Esophagus muscularis mucosa (tissue), 4 donors: ENCODE data around the gene SLC30A2. TPM values are rescaled to one million over a fixed set of nuclear protein-coding genes. Genes with fewer than 3 reads are reported as not detected.

Experiments used
- DNase-seq: peaks from one replicate; pipeline ENCODE4 v3.0.0-alpha.2; 2017; ENCODE audit errors: extremely low spot score
- H3K27ac ChIP-seq, 4 donors: fragments of 200-600 bp; sonication (generic); replicated peaks in 1 of 4; 1 replicate in 3 of 4; 2 replicates in 1 of 4; pipeline ENCODE4 v1.5.1; 2016 to 2019; ENCODE audit warnings: mild to moderate bottlenecking in 1 of 4
- H3K27me3 ChIP-seq, 4 donors: fragments of 200-600 bp; sonication (generic); one replicate each; pipeline versions ENCODE4 v1.5.1 to v1.6.0; 2016 to 2019
- H3K36me3 ChIP-seq, 4 donors: fragments of 200-600 bp; sonication (generic); one replicate each; pipeline ENCODE4 v1.5.1; 2016 to 2019
- H3K4me1 ChIP-seq, 4 donors: fragments of 200-600 bp; sonication (generic); one replicate each; pipeline ENCODE4 v1.5.1; 2016 to 2019
- H3K4me3 ChIP-seq, 4 donors: fragments of 200-600 bp; sonication (generic); 1 replicate in 2 of 4; 2 replicates in 2 of 4; pipeline ENCODE4 v1.5.1; 2016 to 2019; ENCODE audit warnings: mild to moderate bottlenecking in 4 of 4, moderate library complexity in 1 of 4
- H3K9me3 ChIP-seq, 4 donors: fragments of 200-600 bp; sonication (generic); 1 replicate in 3 of 4; 2 replicates in 1 of 4; pipeline ENCODE4 v1.5.1; 2016 to 2019
- CTCF ChIP-seq, 3 experiments: fragments of 200-600 bp in 2 of 3; fragments of 450-650 bp in 1 of 3; sonication (generic) in 2 of 3; IDR thresholded peaks; one replicate each; pipeline ENCODE4 v1.5.1; 2017 to 2019; ENCODE audit warnings: antibody characterized with exemption in 3 of 3, mild to moderate bottlenecking in 2 of 3, moderate library complexity in 1 of 3
- EP300 ChIP-seq: sonication (generic); formaldehyde crosslinking; IDR thresholded peaks from one replicate; pipeline ENCODE4 v1.6.1; 2017; ENCODE audit warnings: antibody characterized with exemption
- POLR2A ChIP-seq: fragments of 450-650 bp; IDR thresholded peaks from one replicate; pipeline ENCODE4 v1.6.1; 2017; ENCODE audit warnings: antibody characterized with exemption, moderate library complexity, mild to moderate bottlenecking, low read depth
- POLR2AphosphoS5 ChIP-seq, 2 donors: sonication (generic); formaldehyde crosslinking; IDR thresholded peaks; one replicate each; pipeline ENCODE4 v1.6.1; 2017; ENCODE audit warnings: antibody characterized with exemption in 2 of 2
- WGBS: methylation state at CpG from one replicate; pipeline ENCODE4 v1.1.5; 2018; 5-methylcytosine and 5-hydroxymethylcytosine counted together
- intact Hi-C: fragments of 100-400 bp; cut with DNase I; formaldehyde crosslinking; loops from one replicate; pipeline ENCODE4 v1.15.1; 2023
- total RNA-seq, 4 donors: library from RNA; depleted of rRNA; stranded (reverse); fragments of >200 nt; gene quantifications; one replicate each; pipeline versions ENCODE4 v1.1.0 to v1.2.1, GENCODE V29; 2016

The SLC30A2 gene
- total RNA-seq, 4 donors from 2014 or later: 0.17 TPM; not detected in 3

DNA sequence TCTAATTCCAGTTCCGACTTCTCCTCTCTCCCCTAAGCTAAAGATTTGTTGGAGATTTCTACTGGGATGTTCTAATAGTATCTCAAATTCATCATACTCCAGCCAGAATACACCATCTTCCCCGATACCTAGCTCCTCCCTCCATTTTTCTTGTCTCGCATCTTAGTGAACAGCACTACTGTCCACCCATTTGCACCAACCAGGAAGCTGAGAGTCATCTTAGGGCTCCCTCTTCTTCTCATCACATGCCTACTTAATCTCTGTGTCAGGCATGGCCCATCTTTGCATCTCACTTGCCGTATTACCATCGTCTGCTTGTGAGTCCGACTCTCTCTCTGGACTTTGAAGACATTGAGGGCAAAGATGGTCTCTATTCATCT is 25.0 kb upstream of the SLC30A2 start:
- intact Hi-C loops: no loop called here

GRCh38 chr1:26070296-26070962 is 24.5 kb upstream of the SLC30A2 start:
- Histone ChIP-seq H3K36me3 (peaks cover 0 to 13% (median 0%) of the 10 kb centered on the region in 4 donors), H3K27ac (no peak overlapping the region), H3K4me3 (no peak overlapping the region), H3K4me1 (no peaks in the 10 kb centered on the region), H3K27me3 (peaks cover 0 to 63% (median 0%) of the 10 kb centered on the region in 4 donors), H3K9me3 (no peaks in the 10 kb centered on the region)
- 91% methylated on average over 4 of the region's 4 CpGs for WGBS
- DNase-seq: no peak
- intact Hi-C loops: no loop called here
- TF ChIP-seq CTCF (IDR thresholded peaks at IDR 0.05) (no peak), POLR2A (no peak), POLR2AphosphoS5 (IDR thresholded peaks at IDR 0.05) (no peak), EP300 (no peak)

More for the DNA sequence above, 25.0 kb upstream of the SLC30A2 start:
- Histone ChIP-seq H3K27ac (no peak overlapping the region), H3K36me3 (peaks cover 0 to 7% (median 0%) of the 10 kb centered on the region in 4 donors), H3K27me3 (peaks cover 0 to 66% (median 0%) of the 10 kb centered on the region in 4 donors), H3K9me3 (no peaks in the 10 kb centered on the region), H3K4me1 (no peaks in the 10 kb centered on the region), H3K4me3 (no peak overlapping the region)
- no peak for TF ChIP-seq POLR2AphosphoS5 (IDR thresholded peaks at IDR 0.05)
- no peak for TF ChIP-seq EP300
- TF ChIP-seq CTCF (IDR thresholded peaks at IDR 0.05): no peak
- no peak for TF ChIP-seq POLR2A
- DNase-seq: no peak
- 95% methylated on average over 6 of the region's 6 CpGs for WGBS

DNA sequence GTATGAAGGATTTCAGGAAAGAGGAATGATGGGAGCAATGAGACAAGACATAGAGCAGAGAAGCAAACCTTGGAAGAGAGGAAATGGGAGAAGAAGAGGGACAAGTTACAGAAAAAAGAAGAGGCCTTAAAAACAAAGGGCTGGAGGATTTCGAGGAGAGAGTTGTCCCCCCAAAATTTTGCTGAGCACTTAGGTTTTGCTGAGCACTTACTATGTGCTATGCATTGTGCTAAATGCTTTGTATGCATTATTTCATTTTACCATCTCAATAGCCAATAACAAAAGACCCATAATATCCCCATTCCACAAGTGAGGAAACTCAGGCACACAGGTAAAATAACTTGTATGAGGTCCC is 24.0 kb upstream of the SLC30A2 start:
- Histone ChIP-seq H3K27me3 (peaks cover 0 to 58% (median 0%) of the 10 kb centered on the region in 4 donors), H3K27ac (no peak overlapping the region), H3K9me3 (no peaks in the 10 kb centered on the region), H3K4me3 (no peak overlapping the region), H3K4me1 (no peaks in the 10 kb centered on the region), H3K36me3 (peaks cover 0 to 18% (median 0%) of the 10 kb centered on the region in 4 donors)
- DNase-seq: no peak
- TF ChIP-seq CTCF (IDR thresholded peaks at IDR 0.05): no peak
- no peak for TF ChIP-seq EP300
- no peak for TF ChIP-seq POLR2A
- intact Hi-C loops: no loop called here
- WGBS: 86% methylated on average over 1 of the region's 1 CpG

DNA sequence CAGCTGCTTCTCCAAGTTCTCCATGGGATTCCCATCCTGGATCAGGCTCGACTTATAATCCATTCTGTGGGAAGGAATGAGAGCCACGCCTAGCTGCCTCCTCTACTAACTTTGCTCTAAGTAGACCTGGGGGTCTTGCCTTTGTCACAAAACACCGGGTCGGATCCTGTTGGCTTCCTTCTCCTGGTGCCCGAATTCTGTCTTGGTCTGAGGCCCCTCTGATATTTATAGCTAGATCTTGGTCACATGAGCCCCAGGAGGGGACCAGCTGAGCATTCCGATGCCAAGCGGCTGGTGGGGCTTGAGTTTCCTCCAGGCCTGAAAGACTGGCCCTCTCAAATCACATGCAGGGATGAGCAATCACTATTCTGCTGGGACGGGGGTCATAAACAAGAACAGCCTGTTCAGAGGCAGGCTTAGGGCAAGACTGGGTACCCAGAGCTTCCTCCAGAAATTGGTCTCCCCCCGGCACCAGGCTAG is 21.6 kb upstream of the SLC30A2 start, which contains the start of gene TRIM63:
TRIM63 (minus strand) TSS at position 199 of the 480 bp plus-strand sequence; CDS start at position 63, 136 bp downstream.
- intact Hi-C loops: no loop called here
- WGBS: 69% methylated on average over 9 of the region's 9 CpGs
- Histone ChIP-seq H3K27ac (no peak within 1 kb of the TSS), H3K4me3 (no peak within 1 kb of the TSS), H3K27me3 (peaks cover 0 to 43% (median 0%) of the 10 kb centered on the region in 4 donors), H3K36me3 (peaks cover 0 to 42% (median 0%) of the 10 kb centered on the region in 4 donors), H3K9me3 (no peaks in the 10 kb centered on the region), H3K4me1 (no peaks in the 10 kb centered on the region)
- no peak for DNase-seq
- TF ChIP-seq POLR2AphosphoS5 (IDR thresholded peaks at IDR 0.05): no peak
- TF ChIP-seq POLR2A: peak; percentile 59

DNA sequence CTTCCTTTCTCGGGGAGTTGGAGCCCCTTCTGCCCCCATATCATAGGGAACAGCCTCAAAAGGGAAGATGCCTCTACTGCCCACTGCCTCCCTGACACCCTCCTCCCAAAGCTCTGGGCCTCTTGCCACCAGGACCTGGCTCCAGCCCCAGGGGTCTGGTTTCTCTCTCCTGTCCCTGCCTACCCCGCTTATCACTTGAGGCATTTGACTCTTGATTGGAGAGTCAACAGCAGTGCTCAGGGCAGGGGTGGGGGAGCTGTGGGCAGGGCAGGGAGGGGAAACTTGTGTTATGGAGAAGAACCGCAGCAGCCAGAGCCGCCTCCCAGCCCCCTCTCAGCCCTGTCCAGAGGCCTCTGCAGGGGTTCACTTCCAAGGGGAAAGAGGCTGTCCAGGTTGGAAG is 20.9 kb upstream of the SLC30A2 start:
- Histone ChIP-seq H3K4me1 (no peaks in the 10 kb centered on the region), H3K27ac (no peak overlapping the region), H3K4me3 (no peak overlapping the region), H3K9me3 (no peaks in the 10 kb centered on the region), H3K27me3 (peaks cover 0 to 37% (median 0%) of the 10 kb centered on the region in 4 donors), H3K36me3 (peaks cover 0 to 48% (median 0%) of the 10 kb centered on the region in 4 donors)
- TF ChIP-seq CTCF (IDR thresholded peaks at IDR 0.05) (no peak), POLR2AphosphoS5 (IDR thresholded peaks at IDR 0.05) (no peak), POLR2A (no peak), EP300 (no peak)
- intact Hi-C loops: no loop called here
- WGBS: 47% methylated on average over 4 of the region's 4 CpGs
- DNase-seq: no peak
